Stimulated activated CD4-positive, alpha-beta T cell treated with anti-CD3 and anti-CD28 coated beads, Interleukin-12 subunit alpha, Interleukin-12 subunit beta, amount 100 ng/mL, for 24 hours (primary cell): ENCODE data around the gene NPRL2.

Source experiments
- DNase-seq, 2 experiments: peaks; one replicate each; pipeline ENCODE4 v3.0.0-alpha.2; 2020; ENCODE audit warnings: low read depth in 2 of 2

Gene NPRL2

GRCh38 chr3:50327943-50328691 lies 22.5 kb downstream of the NPRL2 start, which contains the start of gene TUSC2:
Gene TUSC2 (minus strand): TSS chr3:50328223. CDS start chr3:50328099, 124 bp downstream.
- peak; percentile 87 to 96 for DNase-seq

GRCh38 chr3:50327129-50327528 lies 23.4 kb downstream of the NPRL2 start:
- no peak for DNase-seq

GRCh38 chr3:50326182-50326541 lies 24.4 kb downstream of the NPRL2 start:
- DNase-seq, result no peak

- DNase-seq, result no peak
Measured at GRCh38 chr3:50325497-50326181, 24.9 kb downstream of the NPRL2 start.

GRCh38 chr3:50325113-50325480 lies 25.5 kb downstream of the NPRL2 start:
- DNase-seq, result no peak

GRCh38 chr3:50324351-50325112 lies 26.0 kb downstream of the NPRL2 start:
- DNase-seq, result peak in 1 of 2 experiments; percentile 49

GRCh38 chr3:50323614-50324199 lies 26.9 kb downstream of the NPRL2 start:
- DNase-seq, result no peak

GRCh38 chr3:50323092-50323600 lies 27.4 kb downstream of the NPRL2 start:
- no peak for DNase-seq

GRCh38 chr3:50322386-50323091 lies 28.0 kb downstream of the NPRL2 start, which contains the start of gene HYAL2:
Gene HYAL2 (minus strand): TSS chr3:50322745. CDS start chr3:50320489, 2,256 bp downstream.
- no peak for DNase-seq

GRCh38 chr3:50322115-50322385 lies 28.5 kb downstream of the NPRL2 start:
- no peak for DNase-seq

- peak; percentile 65 to 82 for DNase-seq
Measured at GRCh38 chr3:50321336-50322114, 29.1 kb downstream of the NPRL2 start.

- DNase-seq, result peak in 1 of 2 experiments; percentile 41
Measured at GRCh38 chr3:50320853-50321335, 29.7 kb downstream of the NPRL2 start.

GRCh38 chr3:50319894-50320625 lies 30.5 kb downstream of the NPRL2 start:
- DNase-seq, result no peak

- no peak for DNase-seq
Measured at GRCh38 chr3:50319181-50319893, 31.2 kb downstream of the NPRL2 start.

- DNase-seq, result no peak
Measured at GRCh38 chr3:50318615-50319014, 32.0 kb downstream of the NPRL2 start.

GRCh38 chr3:50318163-50318562 lies 32.4 kb downstream of the NPRL2 start:
- no peak for DNase-seq

GRCh38 chr3:50317300-50317699 lies 33.3 kb downstream of the NPRL2 start:
- DNase-seq, result no peak

GRCh38 chr3:50316657-50317242 lies 33.8 kb downstream of the NPRL2 start:
- no peak for DNase-seq

GRCh38 chr3:50314816-50315215 lies 35.8 kb downstream of the NPRL2 start:
- no peak for DNase-seq
